HG02623 (cell line): ENCODE measurements around the gene ACBD7.

Source experiments
- ATAC-seq: cut with Tn5 transposase; IDR thresholded peaks from one replicate; pipeline ENCODE4 v1.9.1; 2021; ENCODE audit warnings: moderate library complexity; ENCODE audit not compliant: unreplicated experiment

ACBD7 gene

DNA sequence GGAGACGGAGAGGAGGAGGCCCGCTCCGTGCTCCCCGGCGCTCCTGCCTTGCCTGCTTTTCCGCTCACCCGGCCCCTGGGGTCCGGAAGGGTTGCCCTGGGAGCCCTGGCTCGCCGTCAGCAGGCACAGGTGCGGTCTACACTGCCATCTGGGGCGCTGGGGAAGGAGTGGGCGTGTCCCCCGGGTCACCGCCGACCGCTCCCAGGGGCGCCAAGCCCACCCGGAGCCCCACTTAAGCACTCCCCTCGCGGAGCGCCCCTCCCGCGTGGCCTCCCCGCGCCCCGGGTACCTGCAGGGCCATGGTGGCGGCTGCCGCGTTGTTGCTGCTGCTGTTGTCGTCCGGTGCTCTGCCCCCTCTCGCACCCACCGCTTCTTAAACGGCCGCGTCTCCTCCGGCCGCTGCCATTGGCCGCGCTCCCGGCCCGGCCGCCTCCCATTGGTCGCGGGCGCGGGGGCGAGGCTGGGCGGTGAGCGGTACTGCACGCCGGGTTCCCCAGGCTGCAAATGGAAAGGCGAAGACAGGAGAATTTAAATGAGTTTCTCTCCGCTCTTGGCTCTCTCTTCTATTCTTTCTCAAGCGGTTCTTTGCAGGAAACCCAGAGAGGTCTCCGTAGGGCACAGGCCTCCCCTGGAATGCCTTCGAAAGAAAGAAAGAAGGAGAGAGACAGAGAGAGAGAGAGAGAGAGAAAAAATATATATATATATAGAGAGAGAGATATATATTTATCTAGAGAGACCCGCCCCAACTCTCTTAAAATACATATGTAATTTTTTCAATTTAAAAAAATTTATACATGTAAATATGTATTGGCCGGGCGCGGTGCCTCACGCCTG is at the start of gene ACBD7:
TSS of gene ACBD7 (minus strand) at position 349 of the 834 bp plus-strand sequence. CDS start at position 301, 48 bp downstream.
- ATAC-seq: peak; percentile 100

DNA sequence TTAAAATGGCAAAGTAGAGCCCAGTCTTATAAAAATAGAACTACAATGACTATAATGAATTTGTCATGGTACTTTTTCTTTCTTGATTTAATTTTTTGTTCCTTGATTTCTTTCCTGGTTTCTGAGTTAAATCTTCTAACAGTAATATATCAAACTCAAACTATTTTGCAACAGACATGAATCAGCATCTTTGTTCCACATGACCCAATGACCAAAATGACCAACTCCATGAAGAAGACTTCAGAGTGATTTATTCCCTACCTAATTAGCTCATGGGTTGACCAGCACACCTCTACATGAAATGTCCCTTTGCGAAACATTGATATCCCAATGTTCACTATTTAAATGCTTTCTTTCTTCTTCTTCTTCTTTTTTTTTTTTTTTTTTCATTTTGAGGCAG is 49.1 kb upstream of the ACBD7 start:
- ATAC-seq: no peak

DNA sequence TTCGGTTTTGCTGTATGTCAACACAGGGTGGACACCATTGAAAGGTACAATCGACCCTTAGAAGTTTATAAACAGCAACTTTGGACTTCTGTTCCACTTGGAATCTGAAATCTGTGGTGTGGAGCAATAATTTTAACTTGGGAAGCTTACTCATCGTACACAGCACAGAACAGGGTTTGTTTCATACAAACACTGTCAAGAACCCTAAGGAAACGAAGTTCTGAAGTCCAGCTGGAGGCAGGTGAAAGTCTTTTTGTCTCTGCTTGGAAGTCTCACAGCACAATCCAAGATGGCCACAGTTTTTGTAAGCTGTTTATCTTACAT is 48.4 kb upstream of the ACBD7 start:
- no peak for ATAC-seq

DNA sequence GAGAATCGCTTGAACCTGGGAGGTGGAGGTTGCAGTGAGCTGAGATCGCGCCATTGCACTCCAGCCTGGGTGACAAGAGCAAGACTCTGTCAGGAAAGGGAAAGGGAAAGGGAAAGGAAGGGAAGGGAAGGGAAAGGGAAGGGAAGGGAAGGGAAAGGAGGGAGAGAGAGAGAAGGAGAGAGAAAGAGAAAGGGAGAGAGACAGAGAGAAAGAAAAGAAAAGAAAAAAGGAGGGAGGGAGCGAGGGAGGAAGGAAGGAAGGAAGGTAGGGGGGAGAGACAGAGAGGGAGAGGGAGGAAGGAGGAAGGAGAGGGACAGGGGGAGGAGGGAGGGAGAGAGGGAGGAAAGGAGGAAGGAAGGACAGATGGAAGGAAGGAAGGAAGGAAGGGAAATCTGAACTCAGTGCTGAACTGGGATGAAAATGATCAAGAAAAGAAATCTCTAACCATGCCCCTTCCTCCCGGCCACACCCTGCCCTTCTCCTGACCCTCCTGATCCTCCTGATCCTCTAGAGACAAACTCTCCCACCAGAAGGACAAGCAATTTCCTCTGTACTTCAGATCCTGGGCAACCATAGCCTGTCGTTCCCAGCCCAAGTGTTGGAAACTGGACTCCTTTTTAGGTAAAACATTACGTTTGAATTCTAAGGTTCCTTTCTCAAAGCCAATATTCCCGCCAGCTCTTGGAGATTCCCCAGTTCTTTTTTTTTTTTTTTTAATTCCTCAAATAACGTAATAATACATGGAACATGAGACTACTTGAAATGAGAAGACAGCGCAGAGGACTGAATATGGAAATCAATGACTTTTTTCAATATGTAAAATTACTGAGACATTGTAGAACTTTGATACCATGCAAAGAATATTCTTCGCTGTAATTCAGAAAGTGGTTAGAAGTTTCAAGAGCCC is 47.8 kb upstream of the ACBD7 start:
- ATAC-seq: no peak

DNA sequence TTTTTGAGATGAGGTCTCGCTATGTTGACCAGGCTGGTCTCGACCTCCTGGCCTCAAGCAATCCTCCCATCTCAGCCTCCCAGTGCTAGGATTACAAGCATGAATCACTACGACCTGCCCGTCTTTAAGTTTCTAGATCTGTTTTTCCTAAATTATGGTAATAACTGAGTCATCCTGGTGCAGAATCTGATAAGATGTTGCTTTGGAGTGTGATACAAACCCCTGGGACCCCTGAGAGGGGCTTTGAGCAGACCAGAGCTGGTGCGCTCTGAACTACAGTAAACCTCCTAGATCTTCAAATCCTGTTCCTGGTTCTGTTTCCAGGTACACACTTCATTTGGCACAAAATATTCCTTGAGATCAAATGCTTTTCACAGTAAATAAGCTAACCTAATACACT is 42.8 kb upstream of the ACBD7 start:
- ATAC-seq: no peak

DNA sequence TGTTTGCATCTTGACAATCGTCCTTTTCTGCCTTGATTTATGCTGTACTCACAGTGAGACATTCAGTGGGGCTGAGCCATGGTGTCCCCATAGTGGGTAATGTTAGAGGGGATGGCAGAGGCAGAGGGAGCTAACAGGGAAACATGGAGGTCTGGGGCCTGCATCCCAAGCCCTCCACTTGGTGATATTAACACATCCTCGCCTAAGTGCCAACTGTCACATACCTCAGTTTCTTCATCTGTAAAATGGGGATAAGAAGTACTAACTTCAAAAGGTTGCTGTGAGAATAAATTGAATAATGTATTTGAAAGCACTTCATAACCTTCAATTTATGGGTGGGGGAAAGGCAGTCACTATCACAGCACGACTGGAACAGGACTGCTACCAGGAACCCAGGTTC is 36.3 kb upstream of the ACBD7 start:
- no peak for ATAC-seq

DNA sequence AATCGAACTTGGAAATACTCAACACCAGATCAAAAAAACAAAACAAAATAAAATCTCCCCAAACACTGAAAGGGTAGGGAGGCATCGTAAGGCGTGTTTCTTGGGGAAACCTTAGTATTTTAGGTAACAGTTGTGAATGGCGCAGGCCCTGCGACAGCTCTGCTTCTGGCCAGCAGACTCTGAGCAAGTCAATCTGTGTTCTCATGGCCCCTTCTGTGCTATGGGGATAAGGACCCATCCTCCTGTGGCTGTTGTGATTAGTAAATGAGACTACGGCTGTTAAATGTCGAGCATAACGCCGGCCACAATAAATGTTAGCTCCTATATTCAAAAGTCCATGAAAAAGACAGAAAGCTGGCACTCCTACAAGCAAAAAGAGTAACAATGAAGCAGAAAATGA is 35.6 kb upstream of the ACBD7 start:
- ATAC-seq: no peak

DNA sequence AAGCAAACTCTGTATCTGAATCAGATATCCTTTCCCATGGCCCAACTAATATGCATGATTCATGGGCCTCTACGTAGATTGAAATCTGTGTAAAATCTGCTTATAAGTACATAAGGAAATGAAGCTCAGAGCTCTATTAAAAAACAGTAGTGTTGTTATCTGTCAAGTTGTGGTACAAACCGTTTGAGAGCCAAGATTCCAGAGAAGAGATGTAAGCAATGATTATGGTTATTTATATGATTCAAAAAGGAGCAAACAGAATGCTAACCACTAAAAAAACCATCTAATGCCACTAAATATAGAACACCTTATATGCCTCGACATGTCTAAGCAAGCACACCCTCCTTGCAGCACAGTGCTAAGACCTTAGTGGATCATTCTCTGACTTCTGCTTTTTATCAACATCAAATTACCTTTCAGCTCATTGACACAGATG is 35.2 kb upstream of the ACBD7 start:
- no peak for ATAC-seq

DNA sequence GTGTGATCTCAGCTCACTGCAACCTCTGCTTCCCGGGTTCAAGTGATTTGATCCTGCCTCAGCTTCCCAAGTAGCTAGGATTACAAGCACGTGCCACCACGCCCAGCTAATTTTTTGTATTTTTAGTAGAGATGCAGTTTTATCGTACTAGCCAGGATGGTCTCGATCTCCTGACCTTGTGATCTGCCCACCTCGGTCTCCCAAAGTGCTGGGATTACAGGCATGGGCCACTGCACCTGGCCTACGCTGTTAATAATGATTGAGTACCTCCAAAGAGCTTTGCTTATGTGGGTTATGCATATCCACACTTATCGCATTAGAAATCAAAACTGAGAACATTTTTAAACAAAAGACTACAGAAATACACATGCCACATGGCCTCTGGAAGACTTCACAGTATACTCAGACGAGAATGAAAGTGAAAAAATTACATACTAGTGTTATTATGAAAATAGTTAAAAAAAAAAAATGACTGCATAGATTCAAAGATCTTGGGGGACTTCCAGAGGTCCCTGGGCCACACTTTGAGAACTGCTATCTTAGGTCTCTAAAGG is 34.0 kb upstream of the ACBD7 start:
- peak; percentile 80 for ATAC-seq

DNA sequence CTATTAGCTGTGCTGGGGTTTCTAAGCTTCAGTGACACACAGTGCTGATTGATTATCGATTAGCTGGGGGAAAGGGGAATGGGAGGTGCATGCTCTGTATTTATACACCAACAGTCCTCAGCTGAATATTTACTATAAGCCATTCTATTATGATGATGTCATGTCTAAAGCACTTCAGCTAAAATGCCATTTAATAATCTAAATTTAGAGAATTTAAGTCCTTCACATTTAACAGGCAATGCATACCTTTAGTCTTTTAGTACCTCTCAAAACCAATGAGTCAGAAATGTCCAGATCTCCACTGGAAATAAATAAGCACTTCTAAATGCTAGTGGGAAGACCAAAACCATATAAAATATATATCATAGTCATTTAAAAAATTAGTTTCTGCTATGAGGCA is 33.1 kb upstream of the ACBD7 start:
- no peak for ATAC-seq

DNA sequence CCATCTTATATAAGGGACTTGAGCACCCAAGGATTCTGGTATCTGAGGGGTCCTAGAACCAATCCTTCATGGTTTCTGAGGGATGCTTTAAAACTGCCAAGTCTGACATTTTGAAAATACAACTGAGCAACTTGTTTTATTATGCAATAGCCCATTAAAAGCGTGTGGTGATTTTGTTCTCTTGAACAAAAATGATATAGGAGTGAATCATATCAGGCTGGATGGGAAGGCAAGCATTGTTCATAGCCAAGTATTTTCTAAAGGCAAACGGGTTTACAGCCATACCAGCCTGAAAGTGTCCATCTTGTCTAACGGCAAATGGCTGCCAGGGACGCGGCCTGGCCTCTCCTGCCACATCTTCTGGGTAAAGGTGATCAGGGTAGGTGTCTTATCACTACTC is 31.9 kb upstream of the ACBD7 start:
- ATAC-seq: no peak

DNA sequence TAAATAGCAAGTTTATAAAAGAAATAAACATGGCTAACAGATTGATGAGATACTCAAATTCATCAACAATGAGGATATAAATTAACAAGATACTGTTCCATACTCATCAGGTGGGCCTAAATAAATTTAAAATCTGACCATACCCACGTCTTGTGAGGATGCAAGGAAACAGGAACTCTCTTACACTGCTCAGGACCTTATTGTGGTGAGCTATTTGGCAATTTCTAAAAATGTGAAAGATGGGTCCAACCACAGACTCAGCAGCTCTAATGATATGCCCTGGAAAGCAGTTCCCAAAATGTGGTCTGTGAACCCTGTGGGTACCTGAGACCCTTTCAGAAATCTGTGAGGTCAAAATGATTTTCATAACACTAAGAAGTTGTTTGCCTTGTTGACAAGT is 30.0 kb upstream of the ACBD7 start:
- no peak for ATAC-seq

DNA sequence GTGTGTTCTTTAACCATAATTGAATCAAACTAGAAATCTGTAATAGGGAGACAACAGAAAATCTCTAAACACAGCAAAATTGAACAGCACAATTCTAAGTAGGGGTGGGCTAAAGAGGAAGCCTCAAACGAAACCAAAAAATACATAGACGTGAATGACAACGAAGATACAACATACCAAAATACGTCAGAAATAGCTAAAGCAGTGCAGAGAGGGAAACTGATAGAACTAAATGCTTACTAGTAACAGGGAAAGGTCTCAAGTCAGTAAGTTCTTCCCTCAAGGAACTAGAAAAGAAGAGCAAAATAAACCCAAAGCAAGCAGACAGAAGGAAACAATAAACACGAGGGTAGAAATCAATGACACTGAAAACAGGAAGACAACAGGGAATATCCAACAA is 27.6 kb upstream of the ACBD7 start:
- no peak for ATAC-seq

DNA sequence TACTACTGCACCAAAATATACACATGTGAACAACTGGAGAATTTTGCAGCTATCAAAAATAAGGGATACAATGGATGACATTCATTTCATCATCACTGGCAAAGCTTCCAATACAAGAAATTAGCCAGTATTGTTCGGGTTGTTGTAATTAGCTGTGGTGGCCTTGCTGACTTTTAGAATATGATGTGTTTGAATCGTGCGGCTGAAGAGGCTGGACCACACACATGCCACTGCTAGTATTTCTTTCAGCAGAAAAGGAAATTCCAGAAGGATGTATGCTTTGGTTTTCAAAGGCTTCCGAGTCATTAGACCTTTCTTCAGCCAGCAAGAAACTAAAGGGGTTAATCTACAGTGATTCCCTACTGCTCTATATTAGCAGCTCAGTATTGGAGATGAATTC is 25.2 kb upstream of the ACBD7 start:
- no peak for ATAC-seq

DNA sequence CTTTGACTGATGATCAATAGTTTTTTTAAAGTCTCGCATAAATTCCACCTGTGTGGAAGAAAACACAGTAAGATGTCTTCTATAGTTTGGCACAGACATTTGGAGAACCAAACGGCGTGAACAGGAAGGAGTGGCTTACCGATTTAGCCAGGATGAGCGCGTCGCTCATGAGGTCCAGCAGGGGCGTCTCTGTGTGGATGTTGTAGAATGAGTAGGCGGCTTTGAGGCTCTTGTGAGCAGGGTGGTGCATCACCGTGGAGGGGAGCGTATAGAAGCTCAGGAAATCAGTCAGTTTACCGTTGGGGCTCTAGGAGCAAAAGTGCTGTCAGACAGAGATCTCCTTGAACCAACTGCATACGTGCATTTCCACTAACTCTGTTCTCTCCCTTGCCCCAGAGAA is 24.1 kb upstream of the ACBD7 start:
- ATAC-seq: no peak

DNA sequence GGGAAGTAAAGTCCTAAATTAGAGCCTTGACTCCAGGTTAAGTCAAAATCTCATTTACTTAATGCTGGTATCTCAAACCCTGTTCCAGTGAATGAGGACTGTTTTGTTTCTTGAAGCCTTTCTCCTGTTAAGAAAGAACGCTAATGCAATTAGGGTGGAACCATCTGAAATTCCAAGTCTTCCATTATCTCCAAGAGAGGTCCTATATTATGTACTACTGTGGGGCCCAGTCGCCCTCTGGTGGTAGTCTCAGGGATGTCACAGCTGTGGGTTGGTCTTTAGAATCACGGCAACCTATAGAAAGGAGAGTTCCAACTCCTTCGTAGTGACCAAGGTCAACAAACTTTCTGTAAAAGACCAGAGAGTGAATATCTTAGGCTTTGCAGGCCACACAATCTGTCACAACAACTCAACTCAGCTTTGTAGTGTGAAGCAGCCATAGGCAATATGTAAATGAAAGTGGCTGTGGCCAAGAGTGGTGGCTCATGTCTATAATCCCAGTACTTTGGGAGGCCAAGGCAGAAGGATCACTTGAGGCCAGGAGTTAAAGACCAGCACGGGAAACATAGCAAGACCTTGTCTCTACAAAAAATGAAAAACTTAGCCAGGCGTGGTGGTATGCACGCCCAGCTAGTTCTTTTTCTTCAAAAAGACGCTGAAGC is 17.9 kb upstream of the ACBD7 start:
- peak; percentile 82 for ATAC-seq

DNA sequence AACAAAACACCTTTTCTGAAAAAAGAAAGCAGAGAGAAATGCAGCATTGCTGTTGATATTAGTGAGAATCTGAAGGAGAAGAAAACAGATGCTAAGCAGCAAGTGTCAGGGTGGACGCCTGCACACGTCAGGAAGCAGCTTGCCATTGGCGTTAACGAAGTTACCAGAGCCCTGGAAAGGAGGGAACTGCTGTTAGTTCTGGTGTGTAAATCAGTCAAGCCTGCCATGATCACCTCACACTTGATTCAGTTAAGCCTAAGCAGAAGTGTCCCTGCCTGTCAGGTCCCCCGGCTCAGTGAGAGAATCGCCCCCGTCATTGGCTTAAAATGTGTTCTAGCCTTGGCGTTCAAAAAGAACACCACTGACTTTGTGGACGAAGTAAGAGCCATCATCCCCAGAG is 14.9 kb upstream of the ACBD7 start:
- no peak for ATAC-seq

DNA sequence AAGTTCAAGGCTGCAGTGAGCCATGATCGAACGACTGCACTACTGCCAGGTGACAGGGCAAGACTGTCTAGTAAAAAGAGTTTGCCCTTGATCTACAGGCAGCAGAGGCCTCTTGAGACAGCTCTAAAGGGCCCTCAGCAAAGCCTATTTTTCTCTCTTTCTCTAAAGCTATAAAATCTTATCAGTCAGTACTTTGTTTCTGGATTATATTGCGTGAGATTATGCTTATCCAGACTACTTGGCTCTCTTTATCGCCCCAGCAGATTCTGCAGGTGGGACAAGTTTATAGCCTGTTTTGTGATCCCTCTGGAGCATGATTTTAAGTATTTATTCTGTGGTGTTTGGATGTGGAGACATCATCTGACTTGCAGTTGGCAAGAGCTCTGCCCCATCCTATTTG is 11.3 kb upstream of the ACBD7 start:
- no peak for ATAC-seq

DNA sequence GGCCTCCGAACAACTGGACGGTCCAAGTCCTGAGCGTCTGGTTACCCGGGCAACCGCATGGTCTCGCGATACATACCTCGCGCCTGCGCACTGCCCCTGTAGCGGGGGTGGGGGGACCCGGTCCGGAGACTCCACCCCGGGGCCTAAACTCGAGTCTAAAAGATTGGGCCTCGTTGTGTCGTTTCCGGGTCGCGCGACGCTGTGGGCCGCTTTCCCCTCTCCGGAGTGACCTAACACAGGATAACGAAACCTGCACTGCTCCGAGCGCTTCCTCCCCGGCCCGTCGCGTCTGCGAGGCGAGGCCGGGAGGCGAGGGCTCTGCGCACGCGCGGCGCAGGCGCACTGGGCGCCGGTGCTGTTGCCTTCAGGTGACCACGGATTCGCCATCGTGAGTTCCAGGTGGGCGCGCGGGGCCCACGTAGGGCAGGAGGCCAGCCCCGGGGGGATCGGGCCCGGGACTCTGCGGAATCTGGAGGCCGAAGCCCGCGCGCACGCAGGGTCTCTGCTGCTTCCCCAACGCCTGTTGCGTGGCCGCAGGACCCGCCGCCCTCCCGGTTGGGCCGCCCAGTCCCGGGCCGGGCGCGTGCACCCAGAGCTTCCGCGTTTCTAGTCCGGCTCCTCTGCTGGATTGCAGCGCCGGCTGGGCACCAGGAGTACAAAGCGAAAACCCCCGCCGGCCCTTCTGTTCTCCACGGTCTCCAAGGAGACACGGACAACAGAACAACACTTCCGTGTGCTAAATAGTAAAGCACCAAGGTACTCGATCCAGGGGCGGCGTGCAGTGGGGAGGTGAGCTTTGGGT is 8.6 kb upstream of the ACBD7 start, which contains the start of gene RPP38:
TSS of gene RPP38 (plus strand) at position 345 of the 802 bp plus-strand sequence. CDS start 5,960 bp downstream, outside the sequence.
- peak; percentile 79 for ATAC-seq

DNA sequence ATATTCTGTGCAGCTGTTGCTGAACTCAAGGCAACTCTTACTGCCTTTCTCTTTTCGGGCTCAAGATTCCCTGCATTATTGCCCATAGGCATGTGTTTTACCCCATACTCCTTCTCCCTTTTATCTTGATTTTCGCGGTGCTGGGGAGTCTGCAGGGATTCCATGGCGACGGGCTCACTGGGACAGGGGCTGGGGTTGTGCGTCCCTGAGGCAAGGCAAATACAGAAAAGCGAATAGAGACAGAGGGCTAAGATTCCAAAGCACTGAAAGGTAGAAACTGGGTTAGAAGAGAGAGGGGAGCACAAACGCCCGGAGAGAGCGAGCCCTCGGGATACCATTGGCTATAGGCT is 8.1 kb upstream of the ACBD7 start:
- ATAC-seq: peak; percentile 15
